GM12878 (cell line): Measurements from ENCODE around the gene PPIL6. TPM values are rescaled to one million over a fixed set of nuclear protein-coding genes. Genes with fewer than 3 reads are reported as not detected.

Source experiments
- ATAC-seq: fragments of 200-7000 bp; cut with Tn5 transposase; 3 replicates; pipeline ENCODE4 v1.9.1; 2020; ENCODE audit warnings: mild to moderate bottlenecking, moderate library complexity
- BruUV-seq: library from RNA; stranded (reverse); fragments of 400-500 nt; replicated peaks from 2 replicates; lab custom pipeline; 2021; lab: Mats Ljungman, UMichigan
- CTCF ChIA-PET: fragments of 300-600 bp; sonication (Branson Sonifier 250); formaldehyde crosslinking; extraction: SDS; loops from one replicate; lab custom pipeline; 2021; ENCODE audit warnings: inconsistent platforms; lab: Yijun Ruan, JAX
- POLR2A ChIA-PET: fragments of 350-600 bp; formaldehyde crosslinking; extraction: SDS; loops from one replicate; lab custom pipeline; 2021; ENCODE audit warnings: inconsistent platforms; lab: Charles Lee
- RAD21 ChIA-PET: fragments of 300-600 bp; sonication (Branson Sonifier 250); formaldehyde crosslinking; loops from one replicate; lab custom pipeline; 2023; ENCODE audit warnings: antibody characterized with exemption; ENCODE audit not compliant: unreplicated experiment; lab: Charles Lee
- SMC1A ChIA-PET: fragments of 300-600 bp; sonication (Branson Sonifier 250); formaldehyde crosslinking; loops from one replicate; lab custom pipeline; 2023; ENCODE audit not compliant: unreplicated experiment, uncharacterized antibody; lab: Charles Lee
- DNase-seq: peaks from one replicate; pipeline ENCODE4 v3.0.0-alpha.2; 2011; ENCODE audit warnings: low read depth, low spot score
- FAIRE-seq: peaks from 3 replicates; lab custom pipeline; 2011; peaks lifted over from hg19 to GRCh38; lab: Jason Lieb, UNC
- H2AFZ ChIP-seq: 2 replicates; pipeline ENCODE4 v1.6.0; 2011; ENCODE audit warnings: low read depth, low read length, control low read depth; ENCODE audit not compliant: control insufficient read depth
- H3K27ac ChIP-seq: 2 replicates; pipeline ENCODE4 v1.5.1; 2011; ENCODE audit warnings: control low read depth; ENCODE audit not compliant: control insufficient read depth, insufficient read depth
- H3K27me3 ChIP-seq, 2 experiments: replicated peaks in 1 of 2; 2 replicates each; pipeline versions ENCODE4 v1.6.0 to v1.6.1; 2011; ENCODE audit warnings: low read length in 1 of 2; ENCODE audit not compliant: control insufficient read depth in 2 of 2, insufficient read depth in 2 of 2
- H3K36me3 ChIP-seq, 2 experiments: 2 replicates each; pipeline ENCODE4 v1.5.1; 2011; ENCODE audit warnings: low read length in 1 of 2; ENCODE audit not compliant: control insufficient read depth in 2 of 2, insufficient read depth in 2 of 2
- H3K4me1 ChIP-seq: 2 replicates; pipeline ENCODE4 v1.6.1; 2011; ENCODE audit warnings: mild to moderate bottlenecking, low read length, moderate library complexity, mixed read lengths; ENCODE audit not compliant: control insufficient read depth, insufficient read depth
- H3K4me2 ChIP-seq: 2 replicates; pipeline ENCODE4 v1.6.0; 2011; ENCODE audit warnings: control low read depth; ENCODE audit not compliant: control insufficient read depth, insufficient read depth
- H3K4me3 ChIP-seq: fragments of 200-600 bp; sonication (generic); 2 replicates; pipeline ENCODE4 v1.5.1; 2016
- H3K79me2 ChIP-seq: 2 replicates; pipeline ENCODE4 v1.6.0; 2011; ENCODE audit warnings: low read length; ENCODE audit not compliant: control insufficient read depth, insufficient read depth
- H3K9ac ChIP-seq: 2 replicates; pipeline ENCODE4 v1.8.0; 2011; ENCODE audit warnings: low read length, control low read depth, mixed read lengths; ENCODE audit not compliant: control insufficient read depth, insufficient read depth
- H3K9me3 ChIP-seq: replicated peaks from 3 replicates; pipeline ENCODE4 v1.5.1; 2011; ENCODE audit warnings: mild to moderate bottlenecking, low read length; ENCODE audit not compliant: control insufficient read depth, insufficient read depth
- H4K20me1 ChIP-seq: 2 replicates; pipeline ENCODE4 v1.6.0; 2011; ENCODE audit not compliant: control insufficient read depth, insufficient read depth
- CEBPB ChIP-seq, 2 experiments: fragments of 150-350 bp in 1 of 2; IDR thresholded peaks; 2 replicates each; pipeline ENCODE4 v1.6.1; 2012 to 2014; ENCODE audit warnings: low read depth in 2 of 2, low read length in 2 of 2, borderline replicate concordance in 1 of 2, inconsistent platforms in 1 of 2
- EZH2 ChIP-seq: IDR thresholded peaks from 2 replicates; pipeline ENCODE4 v1.6.1; 2012; ENCODE audit warnings: low read depth, mild to moderate bottlenecking, control low read depth, inconsistent platforms, low read length, borderline replicate concordance; ENCODE audit not compliant: control insufficient read depth
- PAX8 ChIP-seq: fragments of 450-650 bp; IDR thresholded peaks from 2 replicates; pipeline ENCODE4 v1.6.1; 2017; ENCODE audit warnings: mild to moderate bottlenecking, moderate library complexity
- RAD21 ChIP-seq: IDR thresholded peaks from 2 replicates; pipeline ENCODE4 v1.6.1; 2011; ENCODE audit warnings: mild to moderate bottlenecking, low read depth, low read length, moderate library complexity; ENCODE audit not compliant: insufficient read depth
- SIX5 ChIP-seq: IDR thresholded peaks from 2 replicates; pipeline ENCODE4 v1.6.1; 2011; ENCODE audit warnings: mild to moderate bottlenecking, low read depth, low read length, moderate library complexity; ENCODE audit not compliant: severe bottlenecking
- STAT3 ChIP-seq: IDR thresholded peaks from 2 replicates; pipeline ENCODE4 v1.6.1; 2011; ENCODE audit warnings: low read depth, low read length, improper control_type of control experiment
- WGBS: methylation state at CpG from one replicate; pipeline ENCODE4 v1.1.6; 2016; ENCODE audit warnings: low lambda C conversion rate; ENCODE audit not compliant: insufficient replicate concordance, insufficient coverage; ENCODE audit errors: missing lambda C conversion rate; 5-methylcytosine and 5-hydroxymethylcytosine counted together
- in situ Hi-C: fragments of 300-500 bp; cut with MboI; formaldehyde crosslinking; loops from 9 replicates; pipeline ENCODE4 v1.14.3; 2018; ENCODE audit warnings: mixed read lengths
- intact Hi-C: fragments of 100-400 bp; cut with micrococcal nuclease; formaldehyde crosslinking; loops from one replicate; pipeline ENCODE4 v1.14.2; 2022; ENCODE audit not compliant: unreplicated experiment
- polyA plus RNA-seq, 11 experiments: library from polyadenylated mRNA; depleted of rRNA in 4 of 11; unstranded in 6 of 11; stranded (reverse) in 5 of 11; fragments of >200 nt; fragmentation: Nextera tagmentation in 4 of 11; fragmentation: Illumina TruSeq in 1 of 11; extraction: Ambion mirVana in 4 of 11; extraction: Trizol in 1 of 11; gene quantifications; 1 replicate in 1 of 11; 2 replicates in 10 of 11; pipeline versions ENCODE4 v1.2.1 to v1.2.3, GENCODE V29; 2011 to 2016; ENCODE audit warnings: inconsistent platforms in 2 of 11, missing spikeins in 2 of 11, low read depth in 1 of 11
- total RNA-seq, 4 experiments: library from RNA; depleted of rRNA in 3 of 4; stranded (reverse); fragments of >200 nt in 3 of 4; fragmentation: Illumina TruSeq in 1 of 4; extraction: Trizol in 1 of 4; gene quantifications; 2 replicates each; pipeline versions ENCODE4 v1.2.1 to v1.2.3, GENCODE V29; 2013 to 2021
- TF ChIP-seq, protein P1 (sequence below): fragments of 450-650 bp; IDR thresholded peaks from 2 replicates; pipeline ENCODE4 v1.6.1; 2018; ENCODE audit warnings: mild to moderate bottlenecking, low read depth, moderate library complexity; ENCODE audit not compliant: partially characterized antibody

PPIL6 gene
- total and polyA plus RNA-seq, 10 of the 15 experiments (the other 5 are each of a cell fraction or from before 2014, with no cell fraction given): 0.01 to 0.26 (median 0.12) TPM; not detected in 5

DNA sequence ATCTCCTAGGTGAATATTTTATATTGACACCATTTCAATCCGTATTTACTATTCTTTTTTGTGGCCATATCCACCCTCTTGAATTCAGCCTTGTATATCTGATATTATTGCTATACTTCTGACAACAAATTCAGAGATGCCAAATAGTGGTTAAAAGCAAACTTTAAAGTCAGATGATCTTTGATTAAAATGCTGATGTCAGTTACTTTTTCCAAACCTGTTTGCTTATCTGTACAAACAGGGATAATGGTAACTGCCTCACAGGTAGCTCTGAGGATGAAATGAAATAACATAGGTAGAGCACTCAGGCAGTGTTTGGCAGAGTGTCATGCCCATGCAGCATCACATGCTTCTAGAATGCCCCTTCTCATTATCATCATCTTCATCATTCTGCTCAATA lies 19.2 kb downstream of the PPIL6 start:
- no peaks in the 10 kb centered on the region for H3K4me1 ChIP-seq
- no peaks in the 10 kb centered on the region for H3K9me3 ChIP-seq
- SMC1A ChIA-PET: no interaction called here
- no peak overlapping the region for H2AFZ ChIP-seq
- no peak for FAIRE-seq
- TF ChIP-seq CEBPB (IDR thresholded peaks at IDR 0.05; ENCODE audit: borderline replicate concordance in 1 of 2, low read depth in 2 of 2, low read length in 2 of 2) (no peak), EZH2 (no peak), SIX5 (no peak), RAD21 (no peak), PAX8 (no peak), STAT3 (no peak)
- TF ChIP-seq, protein P1, sequence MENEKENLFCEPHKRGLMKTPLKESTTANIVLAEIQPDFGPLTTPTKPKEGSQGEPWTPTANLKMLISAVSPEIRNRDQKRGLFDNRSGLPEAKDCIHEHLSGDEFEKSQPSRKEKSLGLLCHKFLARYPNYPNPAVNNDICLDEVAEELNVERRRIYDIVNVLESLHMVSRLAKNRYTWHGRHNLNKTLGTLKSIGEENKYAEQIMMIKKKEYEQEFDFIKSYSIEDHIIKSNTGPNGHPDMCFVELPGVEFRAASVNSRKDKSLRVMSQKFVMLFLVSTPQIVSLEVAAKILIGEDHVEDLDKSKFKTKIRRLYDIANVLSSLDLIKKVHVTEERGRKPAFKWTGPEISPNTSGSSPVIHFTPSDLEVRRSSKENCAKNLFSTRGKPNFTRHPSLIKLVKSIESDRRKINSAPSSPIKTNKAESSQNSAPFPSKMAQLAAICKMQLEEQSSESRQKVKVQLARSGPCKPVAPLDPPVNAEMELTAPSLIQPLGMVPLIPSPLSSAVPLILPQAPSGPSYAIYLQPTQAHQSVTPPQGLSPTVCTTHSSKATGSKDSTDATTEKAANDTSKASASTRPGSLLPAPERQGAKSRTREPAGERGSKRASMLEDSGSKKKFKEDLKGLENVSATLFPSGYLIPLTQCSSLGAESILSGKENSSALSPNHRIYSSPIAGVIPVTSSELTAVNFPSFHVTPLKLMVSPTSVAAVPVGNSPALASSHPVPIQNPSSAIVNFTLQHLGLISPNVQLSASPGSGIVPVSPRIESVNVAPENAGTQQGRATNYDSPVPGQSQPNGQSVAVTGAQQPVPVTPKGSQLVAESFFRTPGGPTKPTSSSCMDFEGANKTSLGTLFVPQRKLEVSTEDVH: no peak
- TF ChIP-seq, all 136 proteins: peak for 0
- DNase-seq (no peak), ATAC-seq (no peak)
- in situ Hi-C loops (no loop called here), intact Hi-C loops (no loop called here)
- H3K27ac ChIP-seq: no peak overlapping the region
- WGBS: 33% methylated on average over 1 of the region's 1 CpG
- H3K4me2 ChIP-seq: no peak overlapping the region
- H4K20me1 ChIP-seq: no peaks in the 10 kb centered on the region
- no peaks in the 10 kb centered on the region for H3K36me3 ChIP-seq
- CTCF ChIA-PET: no interaction called here
- no peak overlapping the region for H3K4me3 ChIP-seq
- no peak overlapping the region for H3K9ac ChIP-seq
- no peaks in the 10 kb centered on the region for H3K27me3 ChIP-seq
- BruUV-seq: no TSS peak
- POLR2A ChIA-PET: no interaction called here
- no peaks in the 10 kb centered on the region for H3K79me2 ChIP-seq
- RAD21 ChIA-PET: no interaction called here
